PC-3 (cell line): Measurements from ENCODE around the gene CCDC71L.
"Not testable (repeated sequence)": the region's sequence is repeated elsewhere in the genome, so short reads cannot be mapped to it uniquely, and the experiment has no call there.

Source experiments
- CTCF ChIP-seq: fragments of 300-600 bp; sonication (generic); conservative IDR thresholded peaks from 2 replicates; pipeline ENCODE4 v1.5.1; 2017; ENCODE audit warnings: antibody characterized with exemption, low read depth, mild to moderate bottlenecking, low read length
- EZH2 ChIP-seq: fragments of 300-600 bp; sonication (generic); IDR thresholded peaks from one replicate; pipeline ENCODE4 v1.6.1; 2017; ENCODE audit warnings: antibody characterized with exemption, mild to moderate bottlenecking, low read length; ENCODE audit not compliant: unreplicated experiment
- EZH2phosphoT487 ChIP-seq: fragments of 300-600 bp; sonication (generic); IDR thresholded peaks from 2 replicates; pipeline ENCODE4 v1.6.1; 2018; ENCODE audit warnings: mild to moderate bottlenecking, antibody characterized with exemption, low read length, borderline replicate concordance

DNA sequence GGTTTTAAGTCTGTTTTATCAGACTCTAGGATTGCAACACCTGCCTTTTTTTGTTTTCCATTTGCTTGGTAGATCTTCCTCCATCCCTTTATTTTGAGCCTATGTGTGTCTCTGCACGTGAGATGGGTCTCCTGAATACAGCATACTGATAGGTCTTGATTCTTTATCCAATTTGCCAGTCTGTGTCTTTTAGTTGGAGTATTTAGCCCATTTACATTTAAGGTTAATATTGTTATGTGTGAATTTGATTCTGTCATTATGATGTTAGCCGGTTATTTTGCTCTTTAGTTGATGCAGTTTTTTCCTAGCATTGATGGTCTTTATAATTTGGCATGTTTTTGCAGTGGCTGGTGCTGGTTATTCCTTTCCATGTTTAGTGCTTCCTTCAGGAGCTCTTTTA lies 27.2 kb upstream of the CCDC71L start:
- TF ChIP-seq EZH2, CTCF, EZH2phosphoT487: not testable (repeated sequence)
